Lower lobe of right lung (tissue), 2 donors: ENCODE data around the gene SORCS2. TPM values are rescaled to one million over a fixed set of nuclear protein-coding genes. Genes with fewer than 3 reads are reported as not detected.

Source experiments
- ATAC-seq, 2 donors: fragments of 200-7000 bp; cut with Tn5 transposase; one replicate each; pipeline ENCODE4 v1.9.1; 2020 to 2022; ENCODE audit warnings: mild to moderate bottlenecking in 2 of 2, moderate library complexity in 2 of 2
- DNase-seq: peaks from one replicate; pipeline ENCODE4 v3.0.0-alpha.2; 2020
- H3K27ac ChIP-seq: fragments of 200-600 bp; one replicate; pipeline ENCODE4 v1.8.0; 2022
- H3K27me3 ChIP-seq: fragments of 200-600 bp; one replicate; pipeline ENCODE4 v1.8.0; 2022; ENCODE audit warnings: low read depth
- H3K36me3 ChIP-seq: fragments of 200-600 bp; one replicate; pipeline ENCODE4 v1.8.0; 2022; ENCODE audit warnings: mild to moderate bottlenecking
- H3K4me1 ChIP-seq: fragments of 200-600 bp; one replicate; pipeline ENCODE4 v1.8.0; 2022
- H3K4me3 ChIP-seq: fragments of 200-600 bp; one replicate; pipeline ENCODE4 v1.8.0; 2022; ENCODE audit warnings: mild to moderate bottlenecking
- H3K9me3 ChIP-seq: fragments of 200-600 bp; one replicate; pipeline ENCODE4 v1.8.0; 2022
- CTCF ChIP-seq: fragments of 200-600 bp; IDR thresholded peaks from one replicate; pipeline ENCODE4 v1.8.0; 2022; ENCODE audit warnings: antibody characterized with exemption, mild to moderate bottlenecking
- intact Hi-C: fragments of 100-400 bp; cut with DNase I; formaldehyde crosslinking; loops from one replicate; pipeline ENCODE4 v1.11.0; 2022
- total RNA-seq: library from RNA; stranded (reverse); fragmentation: NEBNext Ultra II Directional; extraction: Animal tissue kit (Norgen Biotek cat#: 25700); gene quantifications from one replicate; pipeline ENCODE4 v1.2.1, GENCODE V29; 2021
- donor health status: DM: no; HTN: yes; CAD: no; lungs with severe emphysema.

SORCS2 gene
- total RNA-seq, 1 donor from 2014 or later: 5.8 TPM

GRCh38 chr4:7629501-7630254 lies 437.3 kb downstream of the SORCS2 start:
- intact Hi-C loops: no loop called here
- H3K27me3 ChIP-seq: peaks cover 19% of the 10 kb centered on the region
- no peaks in the 10 kb centered on the region for H3K36me3 ChIP-seq
- H3K9me3 ChIP-seq: no peaks in the 10 kb centered on the region
- H3K4me1 ChIP-seq: peaks cover 5% of the 10 kb centered on the region
- no peak for ATAC-seq
- H3K4me3 ChIP-seq: no peak overlapping the region
- TF ChIP-seq CTCF: no peak
- no peak overlapping the region for H3K27ac ChIP-seq
- no peak for DNase-seq

- intact Hi-C loops: no loop called here
- no peak for TF ChIP-seq CTCF
- Histone ChIP-seq H3K4me1 (peaks cover 13% of the 10 kb centered on the region), H3K36me3 (no peaks in the 10 kb centered on the region), H3K4me3 (no peak overlapping the region), H3K9me3 (no peaks in the 10 kb centered on the region), H3K27me3 (peaks cover 19% of the 10 kb centered on the region), H3K27ac (no peak overlapping the region)
- peak; percentile 50 for DNase-seq
- ATAC-seq: peak in 1 of 2 donors; percentile 34
Measured at GRCh38 chr4:7630568-7631287, 438.4 kb downstream of the SORCS2 start.

GRCh38 chr4:7631288-7632014 lies 439.1 kb downstream of the SORCS2 start:
- ATAC-seq: no peak
- TF ChIP-seq CTCF: no peak
- no peaks in the 10 kb centered on the region for H3K9me3 ChIP-seq
- peaks cover 16% of the 10 kb centered on the region for H3K4me1 ChIP-seq
- intact Hi-C loops: no loop called here
- H3K27ac ChIP-seq: no peak overlapping the region
- H3K36me3 ChIP-seq: no peaks in the 10 kb centered on the region
- DNase-seq: peak; percentile 34
- peaks cover 19% of the 10 kb centered on the region for H3K27me3 ChIP-seq
- H3K4me3 ChIP-seq: no peak overlapping the region

- no peak overlapping the region for H3K27ac ChIP-seq
- H3K36me3 ChIP-seq: no peaks in the 10 kb centered on the region
- H3K4me3 ChIP-seq: no peak overlapping the region
- ATAC-seq: no peak
- H3K9me3 ChIP-seq: no peaks in the 10 kb centered on the region
- TF ChIP-seq CTCF: no peak
- DNase-seq: no peak
- H3K27me3 ChIP-seq: peaks cover 19% of the 10 kb centered on the region
- intact Hi-C loops: no loop called here
- H3K4me1 ChIP-seq: peaks cover 16% of the 10 kb centered on the region
Measured at GRCh38 chr4:7632341-7632740, 440.0 kb downstream of the SORCS2 start.

GRCh38 chr4:7632971-7633370 lies 440.6 kb downstream of the SORCS2 start:
- no peak for TF ChIP-seq CTCF
- peaks cover 16% of the 10 kb centered on the region for H3K4me1 ChIP-seq
- H3K9me3 ChIP-seq: no peaks in the 10 kb centered on the region
- no peak for ATAC-seq
- no peaks in the 10 kb centered on the region for H3K36me3 ChIP-seq
- peaks cover 19% of the 10 kb centered on the region for H3K27me3 ChIP-seq
- DNase-seq: no peak
- intact Hi-C loops: no loop called here
- no peak overlapping the region for H3K27ac ChIP-seq
- H3K4me3 ChIP-seq: no peak overlapping the region
